A549 (cell line): ENCODE results near the gene PCSK5. TPM values are rescaled to one million over a fixed set of nuclear protein-coding genes. Genes with fewer than 3 reads are reported as not detected.
A peak's percentile ranks its signal among the peaks of the same experiment; 100 is the strongest.

Experiments used
- ATAC-seq, 2 experiments: fragments of 200-7000 bp in 1 of 2; fragments of >200 bp in 1 of 2; cut with Nextera tagmentation in 1 of 2; cut with Tn5 transposase in 1 of 2; 3 replicates each; pipeline versions ENCODE4 v1.8.0 to v1.9.1; 2018 to 2020; ENCODE audit warnings: mild to moderate bottlenecking in 1 of 2, moderate library complexity in 1 of 2
- CTCF ChIA-PET: fragments of 300-600 bp; sonication (Branson Sonifier 250); formaldehyde crosslinking; extraction: SDS; loops from one replicate; lab custom pipeline; 2021; ENCODE audit warnings: antibody characterized with exemption, inconsistent platforms; lab: Yijun Ruan, JAX
- POLR2A ChIA-PET: fragments of 350-600 bp; formaldehyde crosslinking; extraction: SDS; loops from one replicate; lab custom pipeline; 2021; ENCODE audit warnings: antibody characterized with exemption, inconsistent platforms; lab: Yijun Ruan, JAX
- DNase-seq, 2 experiments: peaks; one replicate each; pipeline versions ENCODE4 v3.0.0 to v3.0.0-alpha.2; 2011 to 2016; ENCODE audit warnings: low read depth in 1 of 2, low spot score in 1 of 2
- FAIRE-seq: peaks from 2 replicates; lab custom pipeline; 2011; peaks lifted over from hg19 to GRCh38; lab: Jason Lieb, UNC
- H3K27ac ChIP-seq, 2 experiments: fragments of >200 bp; sonication (Bioruptor Twin); formaldehyde crosslinking; 3 replicates each; pipeline ENCODE4 v1.5.1; 2016 to 2017
- H3K4me1 ChIP-seq: fragments of >200 bp; sonication (Bioruptor Twin); formaldehyde crosslinking; 3 replicates; pipeline ENCODE4 v1.6.1; 2016
- H3K4me2 ChIP-seq: fragments of >200 bp; sonication (Bioruptor Twin); formaldehyde crosslinking; 3 replicates; pipeline ENCODE4 v1.6.1; 2016
- H3K4me3 ChIP-seq: fragments of >200 bp; sonication (Bioruptor Twin); formaldehyde crosslinking; 3 replicates; pipeline ENCODE4 v1.5.1; 2016
- H3K9me3 ChIP-seq: fragments of >200 bp; sonication (Bioruptor Twin); formaldehyde crosslinking; 3 replicates; pipeline ENCODE4 v1.6.1; 2016
- CBX2 ChIP-seq: fragments of 200-600 bp; sonication (generic); IDR thresholded peaks from 2 replicates; pipeline ENCODE4 v1.6.1; 2016; ENCODE audit warnings: low read depth, mild to moderate bottlenecking, borderline replicate concordance
- CBX8 ChIP-seq: fragments of 200-600 bp; sonication (generic); IDR thresholded peaks from 2 replicates; pipeline ENCODE4 v1.6.1; 2016
- CHD4 ChIP-seq: fragments of 200-600 bp; sonication (generic); IDR thresholded peaks from 2 replicates; pipeline ENCODE4 v1.6.1; 2016; ENCODE audit warnings: antibody characterized with exemption, mild to moderate bottlenecking, borderline replicate concordance
- FOSL2 ChIP-seq, 2 experiments: fragments of 450-650 bp in 1 of 2; fragments of >200 bp in 1 of 2; sonication (Bioruptor Twin) in 1 of 2; formaldehyde crosslinking; IDR thresholded peaks; 2 replicates each; pipeline versions ENCODE4 v1.5.0 to v1.6.1; 2016 to 2020; ENCODE audit warnings: mild to moderate bottlenecking in 1 of 2, moderate library complexity in 1 of 2
- HDAC2 ChIP-seq: fragments of 200-600 bp; sonication (generic); IDR thresholded peaks from 2 replicates; pipeline ENCODE4 v1.6.1; 2016
- HOXA7 ChIP-seq: fragments of 250-450 bp; sonication (Bioruptor Pico); IDR thresholded peaks from 2 replicates; pipeline ENCODE4 v1.5.0; 2020; ENCODE audit warnings: mild to moderate bottlenecking, moderate library complexity
- JUN ChIP-seq, 2 experiments: fragments of >200 bp; sonication (Bioruptor Twin); formaldehyde crosslinking; IDR thresholded peaks; 2 replicates in 1 of 2; 3 replicates in 1 of 2; pipeline ENCODE4 v1.6.1; 2016 to 2017
- JUNB ChIP-seq: fragments of >200 bp; sonication (Bioruptor Twin); formaldehyde crosslinking; IDR thresholded peaks from 2 replicates; pipeline ENCODE4 v1.6.1; 2016
- KDM1A ChIP-seq: fragments of 200-600 bp; sonication (generic); IDR thresholded peaks from 2 replicates; pipeline ENCODE4 v1.6.1; 2016; ENCODE audit warnings: low read depth, mild to moderate bottlenecking
- KDM5A ChIP-seq: fragments of 200-600 bp; sonication (generic); IDR thresholded peaks from 2 replicates; pipeline ENCODE4 v1.6.1; 2016; ENCODE audit warnings: antibody characterized with exemption, mild to moderate bottlenecking
- MAZ ChIP-seq: fragments of 150-350 bp; IDR thresholded peaks from 2 replicates; pipeline ENCODE4 v1.6.1; 2014; ENCODE audit warnings: antibody characterized with exemption, low read depth, low read length, borderline replicate concordance
- NR3C1 ChIP-seq: fragments of >200 bp; sonication (Bioruptor Twin); formaldehyde crosslinking; IDR thresholded peaks from 3 replicates; pipeline ENCODE4 v1.6.1; 2017
- POLR2AphosphoS2 ChIP-seq: conservative IDR thresholded peaks from 2 replicates; pipeline ENCODE4 v1.6.1; 2012; ENCODE audit warnings: low read length, improper control_type of control experiment, inconsistent platforms
- RARB ChIP-seq: fragments of 250-450 bp; sonication (Bioruptor Pico); IDR thresholded peaks from 2 replicates; pipeline ENCODE4 v1.8.0; 2021; ENCODE audit warnings: mild to moderate bottlenecking, moderate library complexity
- RFX5 ChIP-seq: fragments of 450-650 bp; IDR thresholded peaks from 2 replicates; pipeline ENCODE4 v1.7.1; 2014; ENCODE audit warnings: antibody characterized with exemption, mild to moderate bottlenecking, moderate library complexity
- RNF2 ChIP-seq: fragments of 200-600 bp; sonication (generic); IDR thresholded peaks from 2 replicates; pipeline ENCODE4 v1.6.1; 2016; ENCODE audit warnings: low read depth, mild to moderate bottlenecking, antibody characterized with exemption, moderate library complexity, borderline replicate concordance
- ZFP36 ChIP-seq: fragments of 450-650 bp; IDR thresholded peaks from 2 replicates; pipeline ENCODE4 v1.6.1; 2014; ENCODE audit warnings: borderline replicate concordance; ENCODE audit not compliant: partially characterized antibody
- WGBS: methylation state at CpG from one replicate; pipeline ENCODE4 v1.1.6; 2017; ENCODE audit errors: missing lambda C conversion rate; 5-methylcytosine and 5-hydroxymethylcytosine counted together
- polyA plus RNA-seq, 4 experiments: library from polyadenylated mRNA; depleted of rRNA in 3 of 4; stranded (reverse); fragments of >200 nt; fragmentation: RNase III in 1 of 4; extraction: RNeasy Plus Mini Kit Qiagen cat#74134 plus additional on column Dnase treatment in 1 of 4; gene quantifications; 2 replicates in 3 of 4; 3 replicates in 1 of 4; pipeline ENCODE4 v1.2.3, GENCODE V29; 2011 to 2017
- TF ChIP-seq, protein P1 (sequence below): fragments of 150-350 bp; IDR thresholded peaks from 2 replicates; pipeline ENCODE4 v1.6.1; 2014; ENCODE audit warnings: low read depth, mild to moderate bottlenecking, low read length
- TF ChIP-seq, protein P2 (sequence below): fragments of 250-450 bp; sonication (Bioruptor Pico); IDR thresholded peaks from 2 replicates; pipeline ENCODE4 v1.5.0; 2021; ENCODE audit warnings: mild to moderate bottlenecking, moderate library complexity, borderline replicate concordance
- TF ChIP-seq, protein P3 (sequence below): IDR thresholded peaks from 2 replicates; pipeline ENCODE4 v1.6.1; 2012
- TF ChIP-seq, protein P4 (sequence below): fragments of >200 bp; sonication (Bioruptor Twin); formaldehyde crosslinking; IDR thresholded peaks from 3 replicates; pipeline ENCODE4 v1.5.1; 2016
- TF ChIP-seq, protein P5 (sequence below): fragments of 450-650 bp; IDR thresholded peaks from 2 replicates; pipeline ENCODE4 v1.6.1; 2014; ENCODE audit warnings: antibody characterized with exemption

PCSK5 gene
- polyA plus RNA-seq, 2 of the 4 experiments (the other 2 are of a cell fraction) = 1.3 to 6.7 TPM

DNA sequence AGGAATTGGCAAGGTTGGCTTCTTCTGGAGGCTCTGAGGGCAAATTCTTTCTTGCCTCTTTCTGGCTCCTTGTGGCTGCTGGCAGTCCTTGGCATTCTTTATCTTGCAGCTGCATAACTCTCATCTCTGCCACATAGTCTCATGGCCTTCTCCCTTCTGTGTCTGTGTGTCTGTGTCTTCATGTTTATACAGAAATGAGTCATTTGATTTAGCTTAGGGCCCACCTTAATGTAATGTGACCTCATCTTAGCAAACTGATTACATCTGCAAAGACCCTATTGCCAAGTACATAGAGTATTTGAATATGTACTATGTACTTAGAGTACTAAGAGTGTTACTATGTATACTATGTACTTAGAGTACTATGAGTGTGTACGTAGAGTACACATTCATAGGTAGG, 381.3 kb downstream of the PCSK5 start:
- Histone ChIP-seq H3K4me2 (no peak overlapping the region; the same call in 2 of the 3 replicates), H3K27ac (peak overlapping the region in 1 of 2 experiments; percentile 51; a peak in 1 of 6 replicates), H3K4me3 (no peak overlapping the region), H3K9me3 (peaks cover 3% of the 10 kb centered on the region; the same call in 1 of the 3 replicates), H3K4me1 (peaks cover 21% of the 10 kb centered on the region; the same call in 2 of the 3 replicates)
- peak; percentile 31 to 66; a peak in 3 of 6 replicates for ATAC-seq
- WGBS = 75% methylated on average over 1 of the region's 1 CpG
- TF ChIP-seq FOSL2 (IDR thresholded peaks at IDR 0.05) (no peak), FOSL2 (CRISPR knock-in tag; IDR thresholded peaks at IDR 0.05) (peak; percentile 30), JUNB (no peak)
- POLR2A ChIA-PET = no interaction called here
- CTCF ChIA-PET = interaction anchor here (1.4 kb wide), 1 partner anchor 13 kb away, joined by 3 read pairs; no protein-coding TSS in a partner anchor
- FAIRE-seq = no peak
- DNase-seq = peak in 1 of 2 experiments; percentile 41

DNA sequence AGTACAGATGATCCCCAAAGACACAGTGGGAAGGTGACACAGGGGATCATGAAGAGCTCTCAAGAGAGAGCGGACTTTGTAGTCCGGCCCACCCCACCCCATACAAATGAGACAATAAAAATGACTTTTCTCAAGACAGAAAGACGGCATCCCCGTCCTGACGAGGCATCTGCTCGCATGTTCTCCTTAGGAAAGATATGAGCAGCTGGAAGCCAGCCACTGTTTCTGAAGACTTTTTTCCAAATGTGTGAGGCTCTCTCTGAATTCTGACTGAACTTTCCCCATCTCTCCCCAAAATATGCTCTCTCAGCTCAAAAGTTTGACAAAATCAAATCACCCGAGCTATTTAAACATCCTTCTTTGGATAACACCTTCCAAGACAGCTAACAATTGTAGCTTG, 398.6 kb downstream of the PCSK5 start:
- no peak for ATAC-seq
- WGBS = 76% methylated on average over 7 of the region's 7 CpGs
- no peak for FAIRE-seq
- CTCF ChIA-PET = interaction anchor here (1.3 to 5.7 kb wide), 5 partner anchors 11 to 32 kb away, joined by 3 to 34 read pairs (median 3); no protein-coding TSS in a partner anchor
- POLR2A ChIA-PET = no interaction called here
- Histone ChIP-seq H3K4me3 (no peak overlapping the region), H3K9me3 (no peaks in the 10 kb centered on the region), H3K4me2 (no peak overlapping the region), H3K27ac (no peak overlapping the region), H3K4me1 (no peaks in the 10 kb centered on the region)
- TF ChIP-seq ZFP36 = no peak
- TF ChIP-seq KDM5A = no peak
- TF ChIP-seq, protein P1, sequence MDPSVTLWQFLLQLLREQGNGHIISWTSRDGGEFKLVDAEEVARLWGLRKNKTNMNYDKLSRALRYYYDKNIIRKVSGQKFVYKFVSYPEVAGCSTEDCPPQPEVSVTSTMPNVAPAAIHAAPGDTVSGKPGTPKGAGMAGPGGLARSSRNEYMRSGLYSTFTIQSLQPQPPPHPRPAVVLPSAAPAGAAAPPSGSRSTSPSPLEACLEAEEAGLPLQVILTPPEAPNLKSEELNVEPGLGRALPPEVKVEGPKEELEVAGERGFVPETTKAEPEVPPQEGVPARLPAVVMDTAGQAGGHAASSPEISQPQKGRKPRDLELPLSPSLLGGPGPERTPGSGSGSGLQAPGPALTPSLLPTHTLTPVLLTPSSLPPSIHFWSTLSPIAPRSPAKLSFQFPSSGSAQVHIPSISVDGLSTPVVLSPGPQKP = no peak
- no peak for TF ChIP-seq HDAC2
- no peak for TF ChIP-seq RNF2
- no peak for TF ChIP-seq CBX8
- no peak for TF ChIP-seq CBX2
- TF ChIP-seq, protein P2, sequence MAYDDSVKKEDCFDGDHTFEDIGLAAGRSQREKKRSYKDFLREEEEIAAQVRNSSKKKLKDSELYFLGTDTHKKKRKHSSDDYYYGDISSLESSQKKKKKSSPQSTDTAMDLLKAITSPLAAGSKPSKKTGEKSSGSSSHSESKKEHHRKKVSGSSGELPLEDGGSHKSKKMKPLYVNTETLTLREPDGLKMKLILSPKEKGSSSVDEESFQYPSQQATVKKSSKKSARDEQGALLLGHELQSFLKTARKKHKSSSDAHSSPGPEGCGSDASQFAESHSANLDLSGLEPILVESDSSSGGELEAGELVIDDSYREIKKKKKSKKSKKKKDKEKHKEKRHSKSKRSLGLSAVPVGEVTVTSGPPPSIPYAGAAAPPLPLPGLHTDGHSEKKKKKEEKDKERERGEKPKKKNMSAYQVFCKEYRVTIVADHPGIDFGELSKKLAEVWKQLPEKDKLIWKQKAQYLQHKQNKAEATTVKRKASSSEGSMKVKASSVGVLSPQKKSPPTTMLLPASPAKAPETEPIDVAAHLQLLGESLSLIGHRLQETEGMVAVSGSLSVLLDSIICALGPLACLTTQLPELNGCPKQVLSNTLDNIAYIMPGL (CRISPR knock-in tag) = no peak
- no peak for TF ChIP-seq KDM1A
- TF ChIP-seq MAZ = no peak
- no peak for TF ChIP-seq NR3C1
- TF ChIP-seq JUN (IDR thresholded peaks at IDR 0.05) = no peak
- TF ChIP-seq, protein P3, sequence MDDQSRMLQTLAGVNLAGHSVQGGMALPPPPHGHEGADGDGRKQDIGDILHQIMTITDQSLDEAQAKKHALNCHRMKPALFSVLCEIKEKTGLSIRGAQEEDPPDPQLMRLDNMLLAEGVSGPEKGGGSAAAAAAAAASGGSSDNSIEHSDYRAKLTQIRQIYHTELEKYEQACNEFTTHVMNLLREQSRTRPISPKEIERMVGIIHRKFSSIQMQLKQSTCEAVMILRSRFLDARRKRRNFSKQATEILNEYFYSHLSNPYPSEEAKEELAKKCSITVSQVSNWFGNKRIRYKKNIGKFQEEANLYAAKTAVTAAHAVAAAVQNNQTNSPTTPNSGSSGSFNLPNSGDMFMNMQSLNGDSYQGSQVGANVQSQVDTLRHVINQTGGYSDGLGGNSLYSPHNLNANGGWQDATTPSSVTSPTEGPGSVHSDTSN = no peak
- TF ChIP-seq RFX5 = no peak
- TF ChIP-seq, protein P4, sequence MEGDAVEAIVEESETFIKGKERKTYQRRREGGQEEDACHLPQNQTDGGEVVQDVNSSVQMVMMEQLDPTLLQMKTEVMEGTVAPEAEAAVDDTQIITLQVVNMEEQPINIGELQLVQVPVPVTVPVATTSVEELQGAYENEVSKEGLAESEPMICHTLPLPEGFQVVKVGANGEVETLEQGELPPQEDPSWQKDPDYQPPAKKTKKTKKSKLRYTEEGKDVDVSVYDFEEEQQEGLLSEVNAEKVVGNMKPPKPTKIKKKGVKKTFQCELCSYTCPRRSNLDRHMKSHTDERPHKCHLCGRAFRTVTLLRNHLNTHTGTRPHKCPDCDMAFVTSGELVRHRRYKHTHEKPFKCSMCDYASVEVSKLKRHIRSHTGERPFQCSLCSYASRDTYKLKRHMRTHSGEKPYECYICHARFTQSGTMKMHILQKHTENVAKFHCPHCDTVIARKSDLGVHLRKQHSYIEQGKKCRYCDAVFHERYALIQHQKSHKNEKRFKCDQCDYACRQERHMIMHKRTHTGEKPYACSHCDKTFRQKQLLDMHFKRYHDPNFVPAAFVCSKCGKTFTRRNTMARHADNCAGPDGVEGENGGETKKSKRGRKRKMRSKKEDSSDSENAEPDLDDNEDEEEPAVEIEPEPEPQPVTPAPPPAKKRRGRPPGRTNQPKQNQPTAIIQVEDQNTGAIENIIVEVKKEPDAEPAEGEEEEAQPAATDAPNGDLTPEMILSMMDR = no peak
- no peak for TF ChIP-seq HOXA7 (CRISPR knock-in tag)
- no peak for TF ChIP-seq POLR2AphosphoS2
- TF ChIP-seq, protein P5, sequence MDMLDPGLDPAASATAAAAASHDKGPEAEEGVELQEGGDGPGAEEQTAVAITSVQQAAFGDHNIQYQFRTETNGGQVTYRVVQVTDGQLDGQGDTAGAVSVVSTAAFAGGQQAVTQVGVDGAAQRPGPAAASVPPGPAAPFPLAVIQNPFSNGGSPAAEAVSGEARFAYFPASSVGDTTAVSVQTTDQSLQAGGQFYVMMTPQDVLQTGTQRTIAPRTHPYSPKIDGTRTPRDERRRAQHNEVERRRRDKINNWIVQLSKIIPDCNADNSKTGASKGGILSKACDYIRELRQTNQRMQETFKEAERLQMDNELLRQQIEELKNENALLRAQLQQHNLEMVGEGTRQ = no peak
- no peak for TF ChIP-seq RARB
- no peak for TF ChIP-seq CHD4
- DNase-seq = no peak
